ENCODE measurements around the gene C16orf86.

DNA sequence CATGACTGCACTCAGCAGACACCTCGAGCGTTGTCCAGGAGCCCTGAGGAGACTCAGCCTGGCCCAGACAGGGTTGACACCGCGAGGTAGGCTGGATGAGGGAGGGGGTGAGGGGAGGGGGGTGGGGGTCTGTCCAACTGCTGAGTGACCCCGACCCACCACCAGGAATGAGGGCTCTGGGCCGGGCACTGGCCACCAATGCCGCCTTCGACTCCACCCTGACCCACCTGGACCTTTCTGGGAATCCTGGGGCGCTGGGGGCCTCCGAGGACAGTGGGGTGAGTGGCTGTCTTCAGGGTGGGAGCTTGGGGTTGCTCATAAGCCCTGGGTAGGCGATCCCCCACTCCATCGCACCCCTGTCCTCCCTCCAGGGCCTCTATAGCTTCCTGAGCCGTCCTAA, 18.9 kb upstream of the C16orf86 start:
- TF ChIP-seq JUND (IDR thresholded peaks at IDR 0.05; ENCODE audit: low read length), result no peak
- TF ChIP-seq USF2 (IDR thresholded peaks at IDR 0.05; ENCODE audit: low read length), result no peak
- no peak for TF ChIP-seq NRF1 (IDR thresholded peaks at IDR 0.05; ENCODE audit: low read depth, low read length)
- no peak for TF ChIP-seq CEBPB (IDR thresholded peaks at IDR 0.05; ENCODE audit: low read depth, low read length)
- no peak for TF ChIP-seq MAX (IDR thresholded peaks at IDR 0.05)
- TF ChIP-seq, protein P1, sequence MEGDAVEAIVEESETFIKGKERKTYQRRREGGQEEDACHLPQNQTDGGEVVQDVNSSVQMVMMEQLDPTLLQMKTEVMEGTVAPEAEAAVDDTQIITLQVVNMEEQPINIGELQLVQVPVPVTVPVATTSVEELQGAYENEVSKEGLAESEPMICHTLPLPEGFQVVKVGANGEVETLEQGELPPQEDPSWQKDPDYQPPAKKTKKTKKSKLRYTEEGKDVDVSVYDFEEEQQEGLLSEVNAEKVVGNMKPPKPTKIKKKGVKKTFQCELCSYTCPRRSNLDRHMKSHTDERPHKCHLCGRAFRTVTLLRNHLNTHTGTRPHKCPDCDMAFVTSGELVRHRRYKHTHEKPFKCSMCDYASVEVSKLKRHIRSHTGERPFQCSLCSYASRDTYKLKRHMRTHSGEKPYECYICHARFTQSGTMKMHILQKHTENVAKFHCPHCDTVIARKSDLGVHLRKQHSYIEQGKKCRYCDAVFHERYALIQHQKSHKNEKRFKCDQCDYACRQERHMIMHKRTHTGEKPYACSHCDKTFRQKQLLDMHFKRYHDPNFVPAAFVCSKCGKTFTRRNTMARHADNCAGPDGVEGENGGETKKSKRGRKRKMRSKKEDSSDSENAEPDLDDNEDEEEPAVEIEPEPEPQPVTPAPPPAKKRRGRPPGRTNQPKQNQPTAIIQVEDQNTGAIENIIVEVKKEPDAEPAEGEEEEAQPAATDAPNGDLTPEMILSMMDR (IDR thresholded peaks at IDR 0.05; ENCODE audit: control extremely low read depth in 1 of 3, insufficient read depth in 1 of 3, low read depth in 1 of 3, low read length in 3 of 3), result no peak
- no peak for TF ChIP-seq EZH2 (IDR thresholded peaks at IDR 0.05; ENCODE audit: low read depth, low read length, severe bottlenecking)

Measured in H1 (cell line).